Anterior cingulate cortex (tissue), 58 donors: ENCODE results near the gene PPP2R2C.

Experiments
- DNase-seq, 58 donors: peaks; one replicate each; lab custom pipeline; 2025; lab: John Stamatoyannopoulos, UW

The PPP2R2C gene

DNA sequence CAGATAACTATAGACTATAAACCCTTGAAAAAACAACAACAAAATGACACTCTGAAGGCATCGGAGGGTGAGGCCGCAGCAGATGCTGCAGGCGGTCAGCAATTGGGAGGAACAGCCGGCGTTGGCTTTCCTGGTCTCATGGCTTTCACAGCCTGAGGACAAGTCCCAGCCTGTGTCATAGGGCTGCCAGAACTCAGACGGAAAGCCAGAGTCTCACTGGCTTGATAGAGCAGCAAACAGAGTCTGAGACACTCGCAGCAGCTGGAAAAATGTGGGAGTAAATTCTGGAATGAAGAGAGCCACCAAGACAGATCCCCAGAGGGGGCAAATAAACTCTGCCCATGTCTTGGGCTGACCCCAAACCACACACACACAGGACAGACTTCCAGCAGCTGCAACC lies 86.3 kb downstream of the PPP2R2C start:
- DNase-seq: no peak

DNA sequence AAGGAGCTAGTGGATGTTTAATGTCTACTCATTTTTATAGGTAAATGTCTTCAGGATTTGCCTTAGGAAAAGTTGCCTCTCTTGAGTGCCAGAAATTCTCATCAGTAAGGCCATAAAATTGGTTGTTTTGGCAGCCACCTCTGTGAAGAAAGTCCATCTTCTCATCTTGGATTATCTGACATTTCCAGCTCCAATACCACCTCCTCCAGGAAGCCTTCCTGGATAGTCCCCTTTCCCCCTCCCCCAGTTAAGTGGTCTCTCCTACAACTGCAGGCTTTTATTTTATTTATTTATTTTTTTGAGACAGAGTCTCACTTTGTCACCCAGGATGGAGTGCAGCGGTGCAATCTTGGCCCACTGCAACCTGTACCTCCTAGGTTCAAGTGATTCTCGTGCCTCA lies 87.1 kb downstream of the PPP2R2C start:
- no peak for DNase-seq

DNA sequence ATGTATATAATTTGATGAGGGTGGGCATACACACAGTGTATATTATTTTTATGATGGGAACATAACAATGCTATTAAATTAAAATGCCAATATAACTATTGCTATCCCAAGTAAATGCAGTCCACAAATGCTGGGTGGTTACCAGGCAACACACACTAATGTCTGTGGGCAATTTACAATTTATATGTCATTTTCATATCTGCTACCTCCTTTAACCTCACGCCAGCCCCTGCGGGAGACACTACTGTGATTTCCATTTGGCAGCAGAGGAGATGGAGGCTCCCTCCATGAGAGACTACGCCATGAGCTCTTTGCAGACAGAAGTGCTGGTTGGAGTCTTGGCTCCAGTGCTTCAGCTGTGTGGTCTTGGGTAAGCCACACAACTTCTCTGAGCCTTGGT lies 87.9 kb downstream of the PPP2R2C start:
- DNase-seq: no peak

GRCh38 chr4:6383929-6384328 lies 88.5 kb downstream of the PPP2R2C start:
- DNase-seq: no peak

DNA sequence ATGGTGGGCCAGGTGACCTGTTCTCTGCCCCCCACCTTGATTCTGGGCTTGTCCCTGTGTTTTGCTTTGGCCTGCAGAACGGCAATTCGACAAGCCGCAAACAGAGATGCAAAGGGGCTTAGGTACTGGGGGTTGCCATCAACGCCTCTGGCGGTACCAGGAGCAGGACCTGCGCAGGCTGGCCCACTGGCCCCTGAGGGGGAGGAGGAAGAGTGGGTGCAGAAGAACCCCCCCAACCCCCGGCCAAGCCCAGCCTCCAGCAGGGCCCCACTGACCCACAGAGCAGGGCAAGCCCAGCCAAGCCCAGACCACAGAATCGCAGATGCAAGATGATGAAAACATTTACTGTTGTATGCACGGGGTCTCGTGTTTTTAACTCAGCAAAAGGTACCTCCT lies 89.4 kb downstream of the PPP2R2C start:
- no peak for DNase-seq

DNA sequence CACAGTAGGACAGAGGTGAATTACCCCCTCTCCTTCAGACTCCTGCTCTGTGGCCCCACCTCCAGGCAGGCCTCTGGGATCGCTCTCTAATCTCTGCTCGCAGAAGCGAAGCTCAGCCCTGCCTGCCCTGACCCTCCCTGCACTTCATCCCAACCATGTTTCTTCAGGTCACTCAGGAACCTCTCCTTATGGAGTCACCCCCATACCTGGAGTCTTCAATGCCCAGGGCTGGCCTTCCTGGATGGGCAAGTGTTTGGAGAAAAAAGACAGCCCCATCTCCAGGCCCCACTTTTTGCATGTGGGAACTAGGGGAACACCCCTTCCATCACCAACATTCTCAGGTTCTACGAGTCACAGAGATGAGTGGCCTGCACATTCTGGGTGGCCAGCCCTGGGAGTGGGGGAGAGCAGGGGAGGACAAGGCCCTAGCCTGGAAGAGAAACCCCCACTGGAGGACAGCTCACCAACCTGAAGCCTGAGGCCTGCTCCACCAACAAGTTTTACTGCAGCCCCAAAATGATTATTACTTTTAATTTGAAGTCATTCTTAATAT lies 90.8 kb downstream of the PPP2R2C start:
- DNase-seq: no peak

GRCh38 chr4:6380746-6381410 lies 91.5 kb downstream of the PPP2R2C start:
- DNase-seq: no peak

GRCh38 chr4:6379767-6380745 lies 92.4 kb downstream of the PPP2R2C start:
- DNase-seq: peak in 2 of 58 donors; percentile 20 to 37

DNA sequence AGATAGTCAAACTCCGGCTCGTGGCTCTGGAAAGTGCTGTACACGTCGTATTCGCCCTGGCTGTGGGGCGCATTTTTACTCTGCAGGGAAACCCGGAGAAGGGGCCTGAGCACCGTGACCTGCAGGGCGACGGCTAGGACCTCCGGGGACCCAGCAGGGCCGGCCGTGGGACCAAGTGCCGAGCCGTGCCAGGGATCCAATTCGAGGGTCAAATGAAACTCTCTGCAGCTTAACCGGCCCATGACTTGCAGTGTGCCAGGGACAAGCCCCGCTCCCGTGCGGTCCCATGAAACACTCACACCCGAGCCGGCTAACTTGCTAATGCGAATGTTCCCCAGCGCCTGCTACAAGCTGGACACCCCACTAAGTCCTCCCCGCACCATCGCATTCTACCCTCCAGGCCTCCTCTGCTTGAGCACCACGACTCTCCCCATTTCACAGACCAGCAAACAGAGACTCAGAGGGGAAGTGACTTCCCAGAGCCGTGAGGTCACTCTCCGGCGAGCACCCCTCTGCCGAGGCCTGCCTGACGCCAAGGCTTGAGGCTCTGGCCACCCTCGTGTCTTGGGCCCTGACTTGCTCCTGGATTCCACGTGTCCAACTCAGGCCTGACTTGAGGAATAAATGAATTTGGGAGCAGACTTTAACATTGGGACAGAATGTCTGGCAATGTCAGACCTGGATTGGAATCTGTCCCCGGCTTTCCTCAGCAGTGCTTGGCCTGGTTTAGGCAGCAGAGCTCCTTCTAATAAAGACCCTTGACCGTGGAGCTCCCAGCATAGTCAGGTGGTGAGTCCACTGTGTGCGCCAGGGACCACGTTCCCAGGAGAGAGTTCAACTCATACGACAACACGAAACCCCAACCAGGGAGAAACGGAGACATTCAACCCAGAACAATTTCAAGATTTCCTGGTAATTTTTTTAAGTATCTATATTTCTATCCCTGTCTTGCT lies 93.6 kb downstream of the PPP2R2C start:
- DNase-seq: no peak

GRCh38 chr4:6377626-6378492 lies 94.6 kb downstream of the PPP2R2C start:
- DNase-seq: no peak

- DNase-seq: no peak
Observed at GRCh38 chr4:6375620-6376295, 96.7 kb downstream of the PPP2R2C start.

DNA sequence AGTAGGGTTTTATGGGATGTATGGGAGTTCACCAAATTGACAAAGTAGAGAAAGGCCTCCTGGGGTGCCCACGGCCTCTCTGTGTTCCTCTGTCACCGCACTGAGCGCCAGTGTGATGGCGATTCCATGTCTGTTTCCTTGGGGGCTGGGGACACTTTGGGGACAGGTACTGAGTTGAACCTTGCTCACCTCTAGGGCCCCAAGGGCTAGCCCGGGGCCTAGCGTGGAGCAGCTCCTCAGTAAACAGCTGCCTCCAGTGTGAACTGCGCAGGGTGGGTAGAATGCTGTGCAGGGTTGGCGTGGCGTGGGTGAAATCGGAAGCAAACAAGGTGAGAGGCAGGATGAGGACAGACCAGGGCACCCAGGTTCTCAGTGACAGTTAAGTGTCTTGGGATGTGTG lies 97.8 kb downstream of the PPP2R2C start:
- no peak for DNase-seq

GRCh38 chr4:6373541-6374410 lies 98.6 kb downstream of the PPP2R2C start:
- DNase-seq: peak in 7 of 58 donors; percentile 28 to 51 (median 43)

- peak in 12 of 58 donors; percentile 11 to 62 (median 29) for DNase-seq
Observed at GRCh38 chr4:6372649-6373525, 99.5 kb downstream of the PPP2R2C start.

GRCh38 chr4:6371812-6372211 lies 100.6 kb downstream of the PPP2R2C start:
- DNase-seq: no peak

DNA sequence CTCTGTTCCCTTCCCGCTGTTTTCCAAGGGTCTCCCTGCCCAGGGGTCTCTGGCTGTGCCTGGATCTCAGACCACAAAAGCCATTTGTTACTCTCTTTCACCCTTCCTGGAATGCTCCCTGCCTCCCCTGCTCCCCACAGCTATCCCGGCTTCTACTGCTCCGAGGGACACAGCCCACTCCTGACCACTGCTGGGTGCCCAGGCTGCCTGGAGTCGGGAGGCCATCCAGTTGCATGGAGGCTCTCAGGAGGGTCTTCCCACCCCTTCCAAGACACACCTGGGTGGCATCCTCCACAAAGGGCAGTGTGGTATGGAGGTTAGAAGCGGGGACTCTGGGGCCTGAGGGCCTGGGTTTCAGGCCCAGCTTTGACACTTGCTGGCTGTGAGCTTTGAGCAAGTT lies 101.1 kb downstream of the PPP2R2C start:
- no peak for DNase-seq
